ENCODE results near the gene SSTR3. TPM values are rescaled to one million over a fixed set of nuclear protein-coding genes. Genes with fewer than 3 reads are reported as not detected.

SSTR3 gene
- total and polyA plus RNA-seq, 10 of the 15 experiments (the other 5 are each of a cell fraction or from before 2014, with no cell fraction given): 0.03 to 4.5 (median 2.4) TPM

DNA sequence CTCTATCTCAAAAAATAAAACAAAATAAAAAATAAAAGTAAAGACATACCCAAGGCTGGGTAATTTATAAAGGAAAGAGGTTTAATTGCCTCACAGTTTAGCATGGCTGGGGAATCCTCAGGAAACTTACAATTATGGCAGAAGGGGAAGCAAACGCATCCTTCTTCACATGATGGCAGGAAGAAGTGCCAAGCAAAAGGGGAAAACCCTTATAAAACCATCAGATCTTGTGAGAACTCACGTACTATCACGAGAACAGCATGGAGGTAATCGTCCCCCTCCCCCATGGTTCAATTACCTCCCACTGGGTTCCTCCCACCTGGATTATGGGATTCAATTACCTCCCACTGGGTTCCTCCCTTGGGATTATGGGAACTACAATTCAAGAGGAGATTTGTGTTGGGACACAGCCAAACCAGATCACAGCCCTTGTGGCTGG, 8.3 kb upstream of the SSTR3 start (continued):
- TF ChIP-seq BRCA1 (IDR thresholded peaks at IDR 0.05; ENCODE audit: low read depth, low read length): peak; percentile 61; the same call in 1 of the 2 replicates
- TF ChIP-seq MTA2 (IDR thresholded peaks at IDR 0.05; ENCODE audit: low read depth): no peak
- TF ChIP-seq, protein P1, sequence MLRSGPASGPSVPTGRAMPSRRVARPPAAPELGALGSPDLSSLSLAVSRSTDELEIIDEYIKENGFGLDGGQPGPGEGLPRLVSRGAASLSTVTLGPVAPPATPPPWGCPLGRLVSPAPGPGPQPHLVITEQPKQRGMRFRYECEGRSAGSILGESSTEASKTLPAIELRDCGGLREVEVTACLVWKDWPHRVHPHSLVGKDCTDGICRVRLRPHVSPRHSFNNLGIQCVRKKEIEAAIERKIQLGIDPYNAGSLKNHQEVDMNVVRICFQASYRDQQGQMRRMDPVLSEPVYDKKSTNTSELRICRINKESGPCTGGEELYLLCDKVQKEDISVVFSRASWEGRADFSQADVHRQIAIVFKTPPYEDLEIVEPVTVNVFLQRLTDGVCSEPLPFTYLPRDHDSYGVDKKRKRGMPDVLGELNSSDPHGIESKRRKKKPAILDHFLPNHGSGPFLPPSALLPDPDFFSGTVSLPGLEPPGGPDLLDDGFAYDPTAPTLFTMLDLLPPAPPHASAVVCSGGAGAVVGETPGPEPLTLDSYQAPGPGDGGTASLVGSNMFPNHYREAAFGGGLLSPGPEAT (IDR thresholded peaks at IDR 0.05; ENCODE audit: low read depth): peak; percentile 60
- TF ChIP-seq, protein P2, sequence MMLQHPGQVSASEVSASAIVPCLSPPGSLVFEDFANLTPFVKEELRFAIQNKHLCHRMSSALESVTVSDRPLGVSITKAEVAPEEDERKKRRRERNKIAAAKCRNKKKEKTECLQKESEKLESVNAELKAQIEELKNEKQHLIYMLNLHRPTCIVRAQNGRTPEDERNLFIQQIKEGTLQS (IDR thresholded peaks at IDR 0.05; ENCODE audit: borderline replicate concordance, extremely low read depth, low read depth, low read length): no peak
- TF ChIP-seq CHD2 (IDR thresholded peaks at IDR 0.05; ENCODE audit: borderline replicate concordance, low read depth, low read length): peak; percentile 89; the same call in 1 of the 2 replicates
- TF ChIP-seq NR2F1 (conservative IDR thresholded peaks at IDR 0.05): no peak
- TF ChIP-seq SMAD1 (IDR thresholded peaks at IDR 0.05; ENCODE audit: low read depth, partially characterized antibody): peak; percentile 94
- TF ChIP-seq, protein P3, sequence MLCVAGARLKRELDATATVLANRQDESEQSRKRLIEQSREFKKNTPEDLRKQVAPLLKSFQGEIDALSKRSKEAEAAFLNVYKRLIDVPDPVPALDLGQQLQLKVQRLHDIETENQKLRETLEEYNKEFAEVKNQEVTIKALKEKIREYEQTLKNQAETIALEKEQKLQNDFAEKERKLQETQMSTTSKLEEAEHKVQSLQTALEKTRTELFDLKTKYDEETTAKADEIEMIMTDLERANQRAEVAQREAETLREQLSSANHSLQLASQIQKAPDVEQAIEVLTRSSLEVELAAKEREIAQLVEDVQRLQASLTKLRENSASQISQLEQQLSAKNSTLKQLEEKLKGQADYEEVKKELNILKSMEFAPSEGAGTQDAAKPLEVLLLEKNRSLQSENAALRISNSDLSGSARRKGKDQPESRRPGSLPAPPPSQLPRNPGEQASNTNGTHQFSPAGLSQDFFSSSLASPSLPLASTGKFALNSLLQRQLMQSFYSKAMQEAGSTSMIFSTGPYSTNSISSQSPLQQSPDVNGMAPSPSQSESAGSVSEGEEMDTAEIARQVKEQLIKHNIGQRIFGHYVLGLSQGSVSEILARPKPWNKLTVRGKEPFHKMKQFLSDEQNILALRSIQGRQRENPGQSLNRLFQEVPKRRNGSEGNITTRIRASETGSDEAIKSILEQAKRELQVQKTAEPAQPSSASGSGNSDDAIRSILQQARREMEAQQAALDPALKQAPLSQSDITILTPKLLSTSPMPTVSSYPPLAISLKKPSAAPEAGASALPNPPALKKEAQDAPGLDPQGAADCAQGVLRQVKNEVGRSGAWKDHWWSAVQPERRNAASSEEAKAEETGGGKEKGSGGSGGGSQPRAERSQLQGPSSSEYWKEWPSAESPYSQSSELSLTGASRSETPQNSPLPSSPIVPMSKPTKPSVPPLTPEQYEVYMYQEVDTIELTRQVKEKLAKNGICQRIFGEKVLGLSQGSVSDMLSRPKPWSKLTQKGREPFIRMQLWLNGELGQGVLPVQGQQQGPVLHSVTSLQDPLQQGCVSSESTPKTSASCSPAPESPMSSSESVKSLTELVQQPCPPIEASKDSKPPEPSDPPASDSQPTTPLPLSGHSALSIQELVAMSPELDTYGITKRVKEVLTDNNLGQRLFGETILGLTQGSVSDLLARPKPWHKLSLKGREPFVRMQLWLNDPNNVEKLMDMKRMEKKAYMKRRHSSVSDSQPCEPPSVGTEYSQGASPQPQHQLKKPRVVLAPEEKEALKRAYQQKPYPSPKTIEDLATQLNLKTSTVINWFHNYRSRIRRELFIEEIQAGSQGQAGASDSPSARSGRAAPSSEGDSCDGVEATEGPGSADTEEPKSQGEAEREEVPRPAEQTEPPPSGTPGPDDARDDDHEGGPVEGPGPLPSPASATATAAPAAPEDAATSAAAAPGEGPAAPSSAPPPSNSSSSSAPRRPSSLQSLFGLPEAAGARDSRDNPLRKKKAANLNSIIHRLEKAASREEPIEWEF (IDR thresholded peaks at IDR 0.05; ENCODE audit: insufficient replicate concordance, low read depth, low read length): no peak
- TF ChIP-seq, protein P4, sequence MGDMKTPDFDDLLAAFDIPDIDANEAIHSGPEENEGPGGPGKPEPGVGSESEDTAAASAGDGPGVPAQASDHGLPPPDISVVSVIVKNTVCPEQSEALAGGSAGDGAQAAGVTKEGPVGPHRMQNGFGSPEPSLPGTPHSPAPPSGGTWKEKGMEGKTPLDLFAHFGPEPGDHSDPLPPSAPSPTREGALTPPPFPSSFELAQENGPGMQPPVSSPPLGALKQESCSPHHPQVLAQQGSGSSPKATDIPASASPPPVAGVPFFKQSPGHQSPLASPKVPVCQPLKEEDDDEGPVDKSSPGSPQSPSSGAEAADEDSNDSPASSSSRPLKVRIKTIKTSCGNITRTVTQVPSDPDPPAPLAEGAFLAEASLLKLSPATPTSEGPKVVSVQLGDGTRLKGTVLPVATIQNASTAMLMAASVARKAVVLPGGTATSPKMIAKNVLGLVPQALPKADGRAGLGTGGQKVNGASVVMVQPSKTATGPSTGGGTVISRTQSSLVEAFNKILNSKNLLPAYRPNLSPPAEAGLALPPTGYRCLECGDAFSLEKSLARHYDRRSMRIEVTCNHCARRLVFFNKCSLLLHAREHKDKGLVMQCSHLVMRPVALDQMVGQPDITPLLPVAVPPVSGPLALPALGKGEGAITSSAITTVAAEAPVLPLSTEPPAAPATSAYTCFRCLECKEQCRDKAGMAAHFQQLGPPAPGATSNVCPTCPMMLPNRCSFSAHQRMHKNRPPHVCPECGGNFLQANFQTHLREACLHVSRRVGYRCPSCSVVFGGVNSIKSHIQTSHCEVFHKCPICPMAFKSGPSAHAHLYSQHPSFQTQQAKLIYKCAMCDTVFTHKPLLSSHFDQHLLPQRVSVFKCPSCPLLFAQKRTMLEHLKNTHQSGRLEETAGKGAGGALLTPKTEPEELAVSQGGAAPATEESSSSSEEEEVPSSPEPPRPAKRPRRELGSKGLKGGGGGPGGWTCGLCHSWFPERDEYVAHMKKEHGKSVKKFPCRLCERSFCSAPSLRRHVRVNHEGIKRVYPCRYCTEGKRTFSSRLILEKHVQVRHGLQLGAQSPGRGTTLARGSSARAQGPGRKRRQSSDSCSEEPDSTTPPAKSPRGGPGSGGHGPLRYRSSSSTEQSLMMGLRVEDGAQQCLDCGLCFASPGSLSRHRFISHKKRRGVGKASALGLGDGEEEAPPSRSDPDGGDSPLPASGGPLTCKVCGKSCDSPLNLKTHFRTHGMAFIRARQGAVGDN (IDR thresholded peaks at IDR 0.05): peak; percentile 35; the same call in 1 of the 2 replicates
- TF ChIP-seq RBBP5 (conservative IDR thresholded peaks at IDR 0.05): no peak
- TF ChIP-seq NR2C1 (IDR thresholded peaks at IDR 0.05): no peak
- peak; percentile 93 for TF ChIP-seq POLR2AphosphoS5 (IDR thresholded peaks at IDR 0.05; ENCODE audit: low read length)
- TF ChIP-seq RAD21 (IDR thresholded peaks at IDR 0.05; ENCODE audit: insufficient read depth, low read depth, low read length): no peak
- TF ChIP-seq, protein P5, sequence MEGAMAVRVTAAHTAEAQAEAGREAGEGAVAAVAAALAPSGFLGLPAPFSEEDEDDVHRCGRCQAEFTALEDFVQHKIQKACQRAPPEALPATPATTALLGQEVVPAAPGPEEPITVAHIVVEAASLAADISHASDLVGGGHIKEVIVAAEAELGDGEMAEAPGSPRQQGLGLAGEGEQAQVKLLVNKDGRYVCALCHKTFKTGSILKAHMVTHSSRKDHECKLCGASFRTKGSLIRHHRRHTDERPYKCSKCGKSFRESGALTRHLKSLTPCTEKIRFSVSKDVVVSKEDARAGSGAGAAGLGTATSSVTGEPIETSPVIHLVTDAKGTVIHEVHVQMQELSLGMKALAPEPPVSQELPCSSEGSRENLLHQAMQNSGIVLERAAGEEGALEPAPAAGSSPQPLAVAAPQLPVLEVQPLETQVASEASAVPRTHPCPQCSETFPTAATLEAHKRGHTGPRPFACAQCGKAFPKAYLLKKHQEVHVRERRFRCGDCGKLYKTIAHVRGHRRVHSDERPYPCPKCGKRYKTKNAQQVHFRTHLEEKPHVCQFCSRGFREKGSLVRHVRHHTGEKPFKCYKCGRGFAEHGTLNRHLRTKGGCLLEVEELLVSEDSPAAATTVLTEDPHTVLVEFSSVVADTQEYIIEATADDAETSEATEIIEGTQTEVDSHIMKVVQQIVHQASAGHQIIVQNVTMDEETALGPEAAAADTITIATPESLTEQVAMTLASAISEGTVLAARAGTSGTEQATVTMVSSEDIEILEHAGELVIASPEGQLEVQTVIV (IDR thresholded peaks at IDR 0.05; ENCODE audit: borderline replicate concordance, partially characterized antibody): no peak
- no peak for TF ChIP-seq KAT2A (conservative IDR thresholded peaks at IDR 0.05; ENCODE audit: control insufficient read depth, low read depth, low read length)
- TF ChIP-seq POLR2AphosphoS2 (IDR thresholded peaks at IDR 0.05; ENCODE audit: low read depth, low read length): 0 out of 2 replicates have a peak, but pooled peaks have one; percentile 63

All from GM12878 (cell line).